GM19452 (cell line): Measurements from ENCODE around the gene SMCO3.

Experiments used
- ATAC-seq: cut with Tn5 transposase; IDR thresholded peaks from one replicate; pipeline ENCODE4 v1.9.1; 2021; ENCODE audit not compliant: unreplicated experiment

Gene SMCO3

DNA sequence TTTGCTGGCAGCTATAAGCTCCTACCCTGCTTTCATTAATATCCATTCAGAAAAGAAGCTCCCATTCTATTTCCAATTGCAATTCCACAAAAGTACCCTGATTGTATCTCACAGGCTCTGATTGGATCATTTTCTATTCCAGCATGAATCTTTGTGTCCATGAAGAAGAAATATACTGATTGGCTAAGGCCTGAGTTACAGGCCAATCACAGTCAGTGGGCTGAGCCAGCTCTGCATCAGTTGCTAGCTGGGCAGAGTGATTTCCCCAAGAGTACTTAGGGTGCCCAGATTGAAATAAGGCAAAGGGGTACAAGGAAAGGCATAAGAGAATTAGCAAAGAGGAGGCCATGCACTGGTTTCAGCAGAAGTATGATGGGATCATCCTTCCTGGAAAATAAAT lies 14.9 kb upstream of the SMCO3 start:
- no peak for ATAC-seq

DNA sequence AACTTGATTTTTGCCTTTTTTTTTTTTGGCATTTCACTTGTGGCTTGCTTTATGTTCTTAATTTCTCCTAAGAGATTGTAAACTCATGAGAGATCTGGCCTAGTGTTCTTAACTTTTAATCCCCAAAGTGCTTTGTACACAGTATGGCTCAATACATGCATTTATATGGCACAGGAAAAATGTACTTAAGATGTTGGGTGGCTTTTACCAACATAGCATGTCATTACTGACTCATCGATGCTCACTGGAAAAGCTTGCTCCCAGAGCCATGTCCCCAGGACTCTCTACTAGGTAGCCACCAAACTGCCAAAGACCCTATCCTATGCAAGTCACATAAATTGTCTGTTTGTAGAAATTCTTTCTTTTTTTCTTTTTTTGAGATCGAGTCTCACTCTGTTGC lies 13.1 kb upstream of the SMCO3 start:
- no peak for ATAC-seq

DNA sequence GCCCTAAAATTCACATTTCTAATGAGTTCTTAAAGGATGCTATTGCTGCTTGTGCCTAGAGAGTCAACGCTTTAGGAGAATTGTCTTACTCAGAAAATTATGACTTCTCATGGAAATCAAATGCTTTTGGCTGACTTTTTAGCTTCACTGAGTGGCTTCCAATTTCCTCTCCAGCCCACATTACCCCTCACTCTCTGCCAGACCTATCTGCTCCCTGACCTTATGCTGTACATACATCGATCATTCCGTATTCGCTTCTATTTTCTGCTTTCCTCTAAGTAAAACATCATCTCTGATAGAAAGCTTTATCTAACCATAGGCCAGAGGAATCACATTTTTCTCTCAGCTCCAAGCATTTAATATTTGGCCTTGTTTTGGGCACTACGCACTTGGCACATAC lies 12.5 kb upstream of the SMCO3 start:
- ATAC-seq = no peak

DNA sequence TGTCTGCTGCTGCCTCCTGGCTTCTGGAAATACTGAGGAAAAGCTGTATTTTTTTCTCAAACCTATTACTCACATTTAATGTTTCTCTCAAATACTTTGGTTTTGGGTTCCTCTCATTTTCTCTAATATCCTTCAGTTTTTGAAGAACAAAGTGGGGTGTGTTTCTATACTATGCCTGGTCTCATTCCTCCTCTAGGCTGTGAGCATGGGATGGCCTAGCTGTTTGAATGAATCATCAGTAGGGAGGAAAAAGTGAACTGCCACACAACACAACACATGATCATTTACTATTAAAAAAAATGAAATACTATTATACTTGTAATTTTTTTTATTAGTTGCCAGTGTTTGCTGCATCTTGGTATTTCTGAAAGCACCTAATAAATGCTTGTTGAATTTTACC lies 11.3 kb upstream of the SMCO3 start:
- ATAC-seq = no peak

DNA sequence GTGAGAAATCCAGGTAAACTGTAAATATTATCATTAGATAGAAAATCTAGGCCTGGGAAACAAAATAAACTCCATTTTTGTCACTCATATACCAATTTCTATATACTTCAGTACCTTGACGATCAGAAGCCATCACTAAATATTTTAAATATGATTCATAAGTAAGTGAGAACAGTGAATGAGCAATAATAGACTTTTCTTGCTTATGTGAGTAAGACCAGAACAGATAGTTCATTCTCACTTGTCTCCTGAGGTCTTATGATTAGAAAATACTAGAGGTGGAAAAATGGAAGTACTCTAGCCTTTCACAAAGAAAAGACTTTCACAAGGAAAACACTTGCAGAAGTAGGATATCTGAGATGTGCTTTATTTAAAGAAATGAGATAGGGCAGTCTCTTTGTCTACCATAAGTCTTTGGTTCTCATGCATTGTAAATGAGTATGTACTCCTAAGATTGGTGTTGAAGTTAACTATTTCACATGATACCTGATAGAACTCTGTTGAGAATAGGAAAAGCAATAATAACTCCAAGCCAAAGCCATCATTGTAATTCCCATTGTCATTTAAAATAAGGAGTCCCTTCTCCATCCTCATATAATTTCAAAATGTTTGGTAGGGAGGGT lies 10.1 kb upstream of the SMCO3 start:
- ATAC-seq = no peak

DNA sequence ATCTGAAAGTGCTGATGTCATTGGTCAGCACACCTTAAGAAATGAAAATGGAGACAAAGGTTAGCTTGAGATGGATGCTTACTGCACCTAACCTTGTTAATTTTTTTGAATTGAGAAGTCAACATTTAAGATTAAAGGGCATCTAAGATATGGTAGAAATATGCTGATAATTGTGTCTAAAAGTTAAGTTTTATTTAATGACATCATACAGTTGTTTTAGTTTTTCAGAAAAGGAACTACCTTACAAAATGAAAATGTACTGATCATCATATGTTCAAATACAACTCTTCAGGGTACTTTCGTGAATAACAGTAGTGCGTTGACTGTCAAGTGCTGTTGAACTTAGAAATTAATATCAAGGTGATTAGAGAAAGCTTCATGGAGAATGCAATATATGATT lies 2.5 kb downstream of the SMCO3 start:
- no peak for ATAC-seq

DNA sequence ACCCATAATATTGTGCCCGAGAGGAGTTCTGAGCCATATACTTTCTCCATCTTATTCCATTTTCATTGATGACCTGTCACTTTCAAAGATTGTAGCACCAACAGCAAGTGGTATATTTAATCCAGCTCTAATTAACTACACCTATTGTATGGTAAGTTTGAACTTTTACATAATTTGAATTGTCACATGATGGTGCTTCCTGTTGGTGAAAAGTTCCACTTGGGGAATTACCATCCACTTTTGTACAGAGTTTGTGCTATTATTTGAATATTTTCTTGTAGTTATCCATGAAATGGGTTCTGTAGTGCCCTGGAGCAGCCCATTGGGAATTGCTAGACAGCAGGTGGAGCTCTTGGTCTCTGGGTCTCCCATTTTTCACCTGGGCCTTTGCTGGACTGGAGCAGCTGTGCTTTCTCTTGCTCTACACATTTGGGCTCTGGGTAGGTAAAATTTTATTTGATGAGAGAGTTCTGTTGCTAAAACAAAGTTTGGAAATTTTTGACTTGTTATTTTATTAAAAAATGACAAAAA lies 3.0 kb downstream of the SMCO3 start:
- ATAC-seq = no peak

DNA sequence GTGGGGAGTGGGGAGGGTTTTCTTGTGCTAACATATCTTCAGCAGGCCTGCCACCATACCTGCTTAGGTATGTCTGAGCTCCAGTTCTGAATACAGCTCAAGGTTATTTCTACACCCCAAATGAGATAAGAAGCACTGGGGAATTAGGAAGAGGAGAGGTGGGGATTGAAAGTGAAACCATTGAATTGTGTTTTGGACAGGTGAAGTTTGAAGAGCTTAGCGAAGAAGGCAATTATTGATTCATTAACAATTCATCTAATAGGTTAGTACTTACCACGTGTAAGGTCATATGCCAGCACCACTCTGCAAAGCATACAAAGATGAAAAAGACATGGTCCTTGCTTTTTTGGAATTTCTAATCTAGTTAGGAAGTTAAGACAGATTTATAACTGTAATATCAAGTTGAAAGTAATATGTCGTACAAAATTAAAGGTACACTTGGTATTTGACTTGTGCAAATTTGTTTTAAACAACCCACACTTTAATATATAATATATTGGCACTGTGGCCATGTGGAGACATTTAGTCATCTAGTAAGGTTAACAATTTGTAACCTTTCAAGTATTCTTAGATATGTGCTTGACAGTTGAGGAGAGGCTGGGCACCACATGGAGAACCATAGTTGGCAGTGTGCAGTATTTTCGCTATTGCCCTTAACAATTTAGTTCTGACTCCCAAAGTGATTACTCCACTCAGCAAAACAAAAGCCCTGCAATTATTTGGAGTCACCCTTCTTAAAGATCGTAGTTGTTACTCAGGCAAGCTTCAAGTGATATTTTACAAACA lies 3.6 kb downstream of the SMCO3 start:
- ATAC-seq = no peak

DNA sequence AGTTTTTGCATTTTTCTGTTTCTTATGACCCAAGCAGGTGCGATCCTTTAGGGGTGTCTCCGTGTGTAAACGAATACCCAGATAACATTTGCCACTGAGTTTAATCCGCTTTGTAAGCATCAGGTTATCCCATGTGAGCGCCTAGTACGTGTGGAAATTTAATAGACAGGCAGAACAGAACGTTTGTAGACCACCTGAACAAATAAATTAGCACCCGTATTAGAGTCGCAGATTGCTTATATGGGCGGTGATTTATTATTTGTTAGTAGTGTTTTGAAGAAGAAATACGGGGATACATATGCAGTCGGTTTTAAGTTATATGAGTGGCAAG lies 10.2 kb downstream of the SMCO3 start:
- peak; percentile 4 for ATAC-seq

DNA sequence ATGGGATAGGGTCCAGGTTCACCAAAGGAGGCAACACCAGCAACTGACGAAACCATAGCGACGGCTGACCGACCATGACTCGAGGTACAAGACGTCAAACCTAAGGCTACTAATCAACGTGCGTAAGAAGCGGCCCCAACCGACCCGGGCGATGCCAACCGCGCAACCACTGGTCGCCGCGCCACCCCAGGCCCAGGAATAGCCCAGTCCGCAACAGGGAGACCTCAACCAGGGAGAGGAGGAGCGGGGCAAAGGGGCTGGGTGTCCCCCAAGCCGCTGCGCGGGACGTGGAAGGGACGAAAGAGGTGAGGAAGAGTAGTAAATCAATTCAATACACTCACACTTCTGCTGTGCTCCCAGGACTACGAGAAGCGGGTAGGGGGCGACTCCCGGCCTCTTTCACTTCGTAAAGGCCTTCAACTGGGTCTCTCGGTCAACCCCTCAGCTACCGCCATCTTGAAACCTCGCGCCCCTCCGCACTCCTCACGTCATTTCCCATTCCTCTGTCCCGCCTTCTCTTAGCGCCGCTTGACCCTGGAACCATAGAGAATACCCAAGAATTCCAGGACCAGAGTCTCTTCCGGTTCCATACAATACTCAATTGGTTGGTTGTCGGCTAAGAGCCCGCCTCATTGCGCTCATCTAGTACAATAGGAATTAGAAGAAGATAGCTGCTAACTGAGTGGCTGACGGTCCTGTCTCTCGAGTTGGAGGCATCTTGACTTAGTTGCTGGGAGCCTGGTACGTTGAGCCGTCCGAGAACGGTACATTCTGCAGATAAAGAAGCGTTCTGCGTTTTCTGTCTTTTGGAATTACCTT lies 10.8 kb downstream of the SMCO3 start, which contains the start of the genes C12orf60 and WBP11:
C12orf60 (plus strand) TSS at position 660 of the 819 bp plus-strand sequence. CDS start 19,266 bp downstream, outside the sequence.
WBP11 (minus strand) TSS at position 468 of the 819 bp plus-strand sequence. CDS start 2,095 bp downstream, outside the sequence.
- ATAC-seq = peak; percentile 99

DNA sequence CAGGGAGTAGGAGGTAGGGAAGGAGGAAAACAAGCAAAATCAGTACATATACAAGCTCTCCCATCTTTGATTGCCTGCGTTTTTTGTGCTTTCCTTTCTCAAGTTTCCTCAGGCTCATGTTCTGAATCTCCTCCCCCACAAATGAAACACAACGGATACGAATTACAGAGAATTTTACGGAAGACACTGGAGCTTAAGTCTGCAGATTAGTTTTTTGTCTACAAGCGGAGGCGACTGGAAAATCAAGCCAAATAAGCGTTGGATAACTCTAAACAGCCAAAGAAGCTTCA lies 11.3 kb downstream of the SMCO3 start:
- no peak for ATAC-seq

DNA sequence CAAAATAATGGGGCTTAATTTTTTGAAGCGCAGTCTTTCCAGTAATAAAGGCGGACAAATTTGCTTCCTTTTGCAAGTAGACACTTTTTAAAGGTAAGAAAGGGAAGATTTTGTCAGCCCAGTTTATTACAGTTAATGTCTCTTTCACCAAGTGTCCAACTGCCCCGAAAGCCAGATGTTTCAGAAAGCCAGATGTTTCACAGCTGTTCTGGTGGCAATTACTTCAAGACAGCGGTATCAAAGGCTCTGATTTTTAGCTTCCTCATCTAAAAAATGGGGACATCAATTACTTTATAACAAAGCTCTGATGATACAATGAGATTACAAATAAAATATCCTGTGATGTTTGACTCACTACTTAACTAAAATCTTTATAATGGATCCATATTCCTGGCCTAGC lies 11.7 kb downstream of the SMCO3 start:
- ATAC-seq = no peak

DNA sequence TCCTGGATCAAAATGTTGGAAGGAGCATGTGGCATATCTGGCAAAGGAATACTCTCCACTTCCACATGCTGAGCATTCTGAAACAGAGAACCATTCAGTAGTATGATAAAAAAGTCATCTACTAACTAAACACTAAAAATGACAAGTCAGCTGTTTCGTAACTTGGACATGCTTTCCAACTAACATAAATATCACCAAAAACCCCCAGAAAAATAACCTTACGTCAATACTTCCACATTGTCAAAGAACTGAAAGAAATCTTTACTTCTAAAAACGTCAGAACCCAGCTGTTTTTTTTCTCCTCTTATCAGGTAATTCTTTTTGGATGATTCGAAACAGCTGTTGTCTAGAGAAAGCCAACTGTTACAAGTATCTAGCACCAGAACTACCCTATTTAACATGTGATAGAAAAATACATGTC lies 18.9 kb downstream of the SMCO3 start:
- no peak for ATAC-seq

DNA sequence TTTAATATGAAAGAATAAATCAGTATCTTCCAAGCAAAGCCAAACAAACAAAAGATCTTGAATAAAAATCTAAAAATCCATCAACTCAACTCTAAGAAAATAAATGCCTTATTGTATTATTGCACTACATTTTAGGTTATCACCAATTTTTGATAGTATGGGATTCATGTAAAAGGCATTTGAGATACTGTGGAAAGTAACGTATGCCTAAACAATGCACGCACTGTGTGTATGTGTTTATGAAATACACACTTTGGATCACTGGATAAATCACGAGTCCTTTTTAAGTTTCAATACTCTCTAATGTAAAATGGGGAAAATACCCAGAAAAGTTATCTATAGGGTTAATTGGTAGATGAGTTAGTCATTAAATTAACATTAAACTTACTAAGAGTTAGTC lies 28.4 kb downstream of the SMCO3 start:
- no peak for ATAC-seq

DNA sequence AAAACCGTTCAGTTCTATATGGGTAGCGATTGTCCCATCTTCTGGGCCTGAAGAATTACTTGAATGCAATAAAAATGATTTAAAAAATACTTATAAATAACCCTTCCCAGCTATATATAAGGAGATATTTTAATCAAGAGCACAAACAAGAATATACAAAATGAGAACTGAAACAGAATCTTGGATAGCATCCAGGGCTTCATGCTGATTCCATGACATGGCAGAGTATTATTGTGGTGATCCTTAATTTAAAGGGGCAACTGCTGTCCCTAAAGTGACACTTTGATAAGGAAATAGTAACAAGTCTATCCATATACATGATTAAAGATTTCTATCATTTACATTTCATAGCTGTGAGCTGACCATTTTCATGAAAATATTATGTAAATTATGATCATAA lies 29.5 kb downstream of the SMCO3 start:
- ATAC-seq = no peak

DNA sequence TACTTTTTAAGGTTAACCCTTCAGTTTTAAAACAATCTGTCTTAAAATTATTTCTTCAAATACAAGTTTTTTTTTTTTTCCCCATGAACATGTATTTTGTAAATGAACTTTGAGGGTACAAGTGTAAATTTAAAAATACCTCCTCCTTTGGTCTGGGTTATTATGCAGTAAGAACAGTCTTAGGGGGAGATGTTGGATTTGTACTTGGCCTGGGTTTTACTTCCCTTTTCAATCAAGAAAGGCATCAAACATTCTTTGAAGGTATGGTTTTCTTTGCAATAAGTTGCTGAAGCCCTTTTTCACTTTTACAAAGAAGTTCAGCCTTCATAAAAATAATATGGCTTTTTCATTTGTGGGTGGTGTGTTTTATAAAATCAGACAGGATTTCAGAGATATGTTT lies 31.2 kb downstream of the SMCO3 start:
- no peak for ATAC-seq

DNA sequence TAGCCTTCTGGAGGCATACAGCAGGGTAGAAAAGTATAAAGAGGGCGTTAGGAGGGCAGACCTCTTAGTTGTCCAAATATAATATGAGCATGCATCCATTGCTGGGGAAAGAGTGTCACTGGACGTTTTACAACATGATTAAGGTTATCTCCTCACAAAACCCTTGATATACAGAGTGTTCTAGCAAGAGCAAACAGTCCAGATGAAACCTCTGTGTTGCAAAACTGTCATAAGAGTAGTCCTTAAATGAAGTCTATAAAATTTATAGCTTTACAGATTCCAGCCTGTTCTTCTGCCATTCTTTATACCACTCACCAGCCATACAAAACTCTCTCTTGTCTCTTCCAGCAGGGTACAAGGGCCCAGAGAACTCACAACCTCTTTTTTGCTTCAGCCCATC lies 32.4 kb downstream of the SMCO3 start:
- ATAC-seq = no peak

DNA sequence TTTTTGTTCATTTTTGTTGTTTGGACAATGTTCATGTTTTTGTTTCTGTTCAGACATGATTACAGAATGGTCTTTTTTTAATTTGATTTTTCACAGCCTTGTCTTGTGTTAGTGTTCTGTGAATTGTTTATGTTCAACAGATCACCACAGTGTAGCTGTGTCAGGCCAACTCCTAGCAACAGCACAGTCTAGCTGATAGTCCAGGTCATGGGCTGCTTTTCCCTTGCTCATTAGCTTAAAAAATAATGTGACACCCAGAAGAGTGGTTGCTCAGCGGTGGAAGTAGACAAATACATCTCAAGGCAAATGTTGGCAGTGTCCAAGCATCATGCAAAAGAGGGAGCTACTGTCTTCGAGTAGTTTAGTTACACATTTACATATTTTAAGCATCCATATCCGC lies 33.1 kb downstream of the SMCO3 start:
- ATAC-seq = no peak

DNA sequence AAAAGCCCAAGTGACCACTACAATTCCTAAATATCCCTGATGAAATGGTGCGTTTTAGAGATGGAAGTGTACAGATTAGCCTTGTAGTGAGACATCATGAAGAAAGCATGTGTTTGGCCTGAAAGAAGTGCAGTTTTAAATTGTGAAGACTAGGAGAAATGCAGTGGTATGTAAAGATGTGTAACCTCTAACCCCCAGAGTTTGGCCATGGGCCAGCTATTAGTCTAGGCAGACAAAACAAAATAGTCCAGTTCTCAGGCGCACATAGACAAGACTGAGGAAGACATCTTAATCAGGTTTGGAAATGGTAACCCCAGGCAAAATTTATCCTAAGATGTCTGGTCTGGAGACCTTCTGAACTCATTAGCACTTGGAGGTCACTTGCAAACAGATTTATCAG lies 34.1 kb downstream of the SMCO3 start:
- ATAC-seq = no peak

DNA sequence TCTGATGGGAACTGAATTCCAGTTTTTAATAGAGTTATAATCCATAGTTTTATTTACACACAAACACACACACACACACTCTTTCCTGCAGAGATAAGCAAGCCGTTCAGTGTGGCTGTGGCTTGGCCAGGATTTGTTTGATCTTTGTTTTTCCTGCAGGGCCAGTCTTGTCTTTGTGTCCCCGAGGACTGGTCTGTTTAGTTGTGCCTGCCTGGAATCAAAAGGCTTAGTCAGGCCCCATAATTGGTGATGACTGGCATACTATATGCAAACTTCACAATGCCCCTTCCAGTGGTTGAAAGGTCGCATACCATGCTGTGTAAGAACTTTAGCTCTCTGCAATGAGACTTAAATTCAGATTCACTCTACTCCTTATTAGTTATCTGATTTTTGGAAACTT lies 36.7 kb downstream of the SMCO3 start:
- no peak for ATAC-seq

DNA sequence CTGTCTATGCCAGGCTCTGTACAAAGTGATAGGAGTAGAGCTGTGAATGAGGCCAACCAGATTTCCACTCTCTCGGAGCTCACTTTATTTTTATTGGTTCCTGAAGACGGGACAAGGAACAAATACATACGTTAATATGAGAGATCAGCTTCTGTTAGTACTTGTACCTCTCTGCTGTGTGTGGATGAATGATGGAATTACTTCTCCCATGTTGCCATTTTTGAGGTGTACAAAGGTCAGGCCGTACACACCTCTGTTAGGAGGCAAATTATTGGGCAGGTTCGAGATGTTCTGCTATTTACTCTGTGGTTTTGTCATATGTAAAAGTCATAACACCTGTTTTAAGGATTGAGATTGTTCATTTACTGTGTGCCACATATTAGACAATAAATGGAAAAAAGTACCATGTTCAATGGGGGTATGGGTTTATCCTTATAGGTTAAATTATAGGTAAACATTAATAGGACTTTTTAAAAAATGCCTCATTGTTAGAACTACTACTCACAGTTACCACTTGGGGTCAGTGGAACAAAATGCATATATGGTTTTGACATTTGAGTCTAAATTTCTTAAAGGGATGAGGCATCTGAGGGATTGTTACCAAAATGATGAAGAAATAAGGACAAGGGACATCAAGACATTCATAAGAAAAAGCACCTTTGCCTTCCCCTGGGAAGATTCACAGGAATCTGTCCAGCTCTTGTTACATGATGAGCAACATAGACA lies 37.6 kb downstream of the SMCO3 start:
- ATAC-seq = no peak
